K562 (cell line): ENCODE data around the gene PRKCE. TPM values are rescaled to one million over a fixed set of nuclear protein-coding genes. Genes with fewer than 3 reads are reported as not detected.

Experiments used
- ATAC-seq: fragments of 200-7000 bp; cut with Tn5 transposase; 3 replicates; pipeline ENCODE4 v1.9.1; 2020; ENCODE audit warnings: moderate library complexity
- BruUV-seq: library from RNA; stranded (reverse); fragments of 400-500 nt; replicated peaks from 2 replicates; lab custom pipeline; 2021; lab: Mats Ljungman, UMichigan
- CTCF ChIA-PET: fragments of 300-600 bp; formaldehyde crosslinking; extraction: SDS; loops from one replicate; lab custom pipeline; 2021; ENCODE audit warnings: low intra/inter-chr PET ratio; lab: Yijun Ruan, JAX
- POLR2A ChIA-PET: fragments of 300-600, 350-650 bp; sonication (Branson Sonifier 250); formaldehyde crosslinking; extraction: SDS; loops from one replicate; lab custom pipeline; 2021; ENCODE audit warnings: antibody characterized with exemption, inconsistent platforms; lab: Yijun Ruan, JAX
- DNase-seq, 4 experiments: peaks; one replicate each; pipeline versions ENCODE4 v3.0.0 to v3.0.0-alpha.2; 2011 to 2018; ENCODE audit warnings: low spot score in 3 of 4, mixed read lengths in 3 of 4; ENCODE audit errors: extremely low read depth in 1 of 4
- FAIRE-seq: peaks from 2 replicates; lab custom pipeline; 2011; peaks lifted over from hg19 to GRCh38; lab: Jason Lieb, UNC
- H2AFZ ChIP-seq: 2 replicates; pipeline ENCODE4 v1.6.0; 2011; ENCODE audit warnings: low read depth, low read length, control low read depth, inconsistent platforms
- H3K27ac ChIP-seq: fragments of 200-600 bp; 3 replicates; pipeline ENCODE4 v1.8.0; 2011; ENCODE audit warnings: low read depth, mild to moderate bottlenecking, control low read depth, inconsistent platforms, low read length, moderate library complexity, mixed read lengths; ENCODE audit errors: extremely low read depth
- H3K27me3 ChIP-seq, 2 experiments: fragments of 300-600 bp in 1 of 2; 2 replicates in 1 of 2; 3 replicates in 1 of 2; pipeline versions ENCODE4 v1.6.0 to v1.8.0; 2011; ENCODE audit warnings: inconsistent platforms in 2 of 2, low read length in 2 of 2, mild to moderate bottlenecking in 1 of 2, mixed read lengths in 1 of 2, moderate library complexity in 1 of 2; ENCODE audit not compliant: control insufficient read depth in 2 of 2, insufficient read depth in 2 of 2
- H3K36me3 ChIP-seq: fragments of 300-600 bp; 3 replicates; pipeline ENCODE4 v1.8.0; 2011; ENCODE audit warnings: mild to moderate bottlenecking, low read length, inconsistent platforms; ENCODE audit not compliant: control insufficient read depth, insufficient read depth
- H3K4me1 ChIP-seq, 2 experiments: fragments of 200-600 bp in 1 of 2; replicated peaks in 1 of 2; 2 replicates in 1 of 2; 3 replicates in 1 of 2; pipeline versions ENCODE4 v1.5.1 to v1.8.0; 2011; ENCODE audit warnings: inconsistent platforms in 2 of 2, low read length in 2 of 2, mild to moderate bottlenecking in 1 of 2, mixed read lengths in 1 of 2, moderate library complexity in 1 of 2; ENCODE audit not compliant: control insufficient read depth in 2 of 2, insufficient read depth in 2 of 2
- H3K4me2 ChIP-seq: 2 replicates; pipeline ENCODE4 v1.6.1; 2011; ENCODE audit warnings: low read length, control low read depth, inconsistent platforms, mixed read lengths; ENCODE audit not compliant: insufficient read depth
- H3K4me3 ChIP-seq: fragments of 200-600 bp; sonication (generic), shearing (Covaris generic); 2 replicates; pipeline ENCODE4 v1.5.1; 2016; ENCODE audit warnings: control low read depth, inconsistent platforms
- H3K79me2 ChIP-seq: fragments of 200-600 bp; 3 replicates; pipeline ENCODE4 v1.8.0; 2011; ENCODE audit warnings: low read length, inconsistent platforms; ENCODE audit not compliant: control insufficient read depth, insufficient read depth
- H3K9ac ChIP-seq, 2 experiments: 2 replicates each; pipeline versions ENCODE4 v1.6.0 to v1.6.1; 2011; ENCODE audit warnings: low read depth in 2 of 2, low read length in 2 of 2, control low read depth in 1 of 2, inconsistent platforms in 1 of 2, mild to moderate bottlenecking in 1 of 2, mixed read lengths in 1 of 2; ENCODE audit not compliant: insufficient read depth in 1 of 2
- H3K9me1 ChIP-seq: one replicate; pipeline ENCODE4 v1.6.0; 2011; ENCODE audit warnings: inconsistent platforms, mild to moderate bottlenecking, low read length, moderate library complexity; ENCODE audit not compliant: control insufficient read depth, insufficient read depth
- H3K9me3 ChIP-seq: replicated peaks from 2 replicates; pipeline ENCODE4 v1.5.1; 2011; ENCODE audit warnings: low read depth, low read length, inconsistent platforms; ENCODE audit not compliant: control insufficient read depth, insufficient read depth
- H4K20me1 ChIP-seq: replicated peaks from 2 replicates; pipeline ENCODE4 v1.6.1; 2011; ENCODE audit warnings: low read length, inconsistent platforms, mixed read lengths; ENCODE audit not compliant: control insufficient read depth, insufficient read depth
- ATF2 ChIP-seq: sonication (generic); formaldehyde crosslinking; IDR thresholded peaks from 2 replicates; pipeline ENCODE4 v1.8.1; 2022; ENCODE audit warnings: missing genetic modification reagents
- BRCA1 ChIP-seq, 2 experiments: fragments of 450-650 bp in 1 of 2; sonication (generic) in 1 of 2; formaldehyde crosslinking in 1 of 2; IDR thresholded peaks; 2 replicates each; pipeline versions ENCODE4 v1.5.0 to v1.6.1; 2017 to 2020; ENCODE audit warnings: mild to moderate bottlenecking in 1 of 2, missing genetic modification reagents in 1 of 2
- IRF9 ChIP-seq: fragments of 450-650 bp; IDR thresholded peaks from 2 replicates; pipeline ENCODE4 v1.6.1; 2016; ENCODE audit warnings: missing biosample characterization, missing genetic modification characterization
- KHSRP ChIP-seq: fragments of 450-650 bp; IDR thresholded peaks from 2 replicates; pipeline ENCODE4 v1.6.1; 2017
- KLF10 ChIP-seq: fragments of 250-450 bp; sonication (Bioruptor Pico); IDR thresholded peaks from 2 replicates; pipeline ENCODE4 v1.6.1; 2021; ENCODE audit warnings: matching md5 sums
- NUFIP1 ChIP-seq: fragments of 450-650 bp; IDR thresholded peaks from 2 replicates; pipeline ENCODE4 v1.6.1; 2018; ENCODE audit not compliant: partially characterized antibody
- PTTG1 ChIP-seq: fragments of 450-650 bp; IDR thresholded peaks from 2 replicates; pipeline ENCODE4 v1.6.1; 2016; ENCODE audit warnings: low read depth, mild to moderate bottlenecking, missing genetic modification characterization, missing compliant biosample characterization
- TCF3 ChIP-seq: sonication (generic); formaldehyde crosslinking; IDR thresholded peaks from 2 replicates; pipeline ENCODE4 v1.4.0; 2020; ENCODE audit warnings: mild to moderate bottlenecking, missing genetic modification reagents
- U2AF2 ChIP-seq: fragments of 200-400 bp; formaldehyde crosslinking; optimal IDR thresholded peaks from 2 replicates; pipeline ENCODE3; 2017; ENCODE audit warnings: low read depth, mild to moderate bottlenecking, low read length
- ZFPM2 ChIP-seq: fragments of 250-450 bp; sonication (Bioruptor Pico); IDR thresholded peaks from 2 replicates; pipeline ENCODE4 v1.5.1; 2022; ENCODE audit warnings: mild to moderate bottlenecking
- WGBS: fragments of 100-300 bp; shearing (Covaris generic); methylation state at CpG from one replicate; pipeline ENCODE4 v1.1.6; 2016; ENCODE audit warnings: low coverage, mixed read lengths; ENCODE audit not compliant: insufficient coverage; ENCODE audit errors: missing lambda C conversion rate; 5-methylcytosine and 5-hydroxymethylcytosine counted together
- in situ Hi-C: fragments of 300-500 bp; cut with MboI; formaldehyde crosslinking; loops from 4 replicates; pipeline ENCODE4 v1.15.0; 2018; ENCODE audit warnings: inconsistent platforms, mixed read lengths
- intact Hi-C: fragments of 100-400 bp; cut with micrococcal nuclease; formaldehyde crosslinking; loops from 2 replicates; pipeline ENCODE4 v1.14.2; 2022
- polyA plus RNA-seq, 8 experiments: library from polyadenylated mRNA; depleted of rRNA in 4 of 8; stranded (reverse) in 5 of 8; unstranded in 3 of 8; fragments of >200 nt; fragmentation: Nextera tagmentation in 2 of 8; fragmentation: Illumina TruSeq in 1 of 8; extraction: Ambion mirVana in 2 of 8; extraction: Trizol in 1 of 8; gene quantifications; 2 replicates each; pipeline versions ENCODE4 v1.2.1 to v1.2.3, GENCODE V29; 2011 to 2014; ENCODE audit warnings: inconsistent platforms in 1 of 8, missing spikeins in 1 of 8
- total RNA-seq, 7 experiments: library from RNA; depleted of rRNA in 6 of 7; stranded (reverse); fragments of >200 nt in 6 of 7; fragmentation: Illumina TruSeq in 2 of 7; extraction: Trizol in 2 of 7; gene quantifications; 2 replicates each; pipeline versions ENCODE4 v1.2.1 to v1.2.3, GENCODE V29; 2011 to 2021; ENCODE audit warnings: low replicate concordance in 1 of 7

Gene PRKCE
- total and polyA plus RNA-seq, 9 of the 15 experiments (the other 6 are each of a cell fraction or from before 2014, with no cell fraction given) = 0.06 to 1.0 (median 0.22) TPM; not detected in 1

- no peak for FAIRE-seq
- no peak for DNase-seq
- Histone ChIP-seq H3K4me3 (no peak overlapping the region), H3K36me3 (no peaks in the 10 kb centered on the region), H3K9me1 (no peaks in the 10 kb centered on the region), H3K79me2 (no peaks in the 10 kb centered on the region), H4K20me1 (no peaks in the 10 kb centered on the region), H2AFZ (no peak overlapping the region), H3K9ac (no peak overlapping the region), H3K27me3 (peaks cover 13 to 30% of the 10 kb centered on the region in 2 experiments; a peak in 4 of 5 replicates), H3K4me1 (no peaks in the 10 kb centered on the region), H3K27ac (no peak overlapping the region), H3K4me2 (no peak overlapping the region), H3K9me3 (no peaks in the 10 kb centered on the region)
- POLR2A ChIA-PET = no interaction called here
- CTCF ChIA-PET = no interaction called here
- BruUV-seq = no TSS peak
- ATAC-seq = no peak
- no peak for TF ChIP-seq ATF2 (CRISPR knock-in tag)
- in situ Hi-C loops (no loop called here), intact Hi-C loops (no loop called here)
These were observed 394.4 kb downstream of the PRKCE start for GRCh38 chr2:46045888-46046287.

GRCh38 chr2:46047290-46047689 lies 395.8 kb downstream of the PRKCE start:
- ATAC-seq (no peak), DNase-seq (no peak), FAIRE-seq (no peak)
- intact Hi-C loops (no loop called here), in situ Hi-C loops (no loop called here)
- Histone ChIP-seq H3K4me2 (no peak overlapping the region), H3K4me1 (no peaks in the 10 kb centered on the region), H3K9me3 (no peaks in the 10 kb centered on the region), H3K36me3 (no peaks in the 10 kb centered on the region), H4K20me1 (no peaks in the 10 kb centered on the region), H3K9me1 (no peaks in the 10 kb centered on the region), H3K27me3 (peaks cover 15 to 37% of the 10 kb centered on the region in 2 experiments; a peak in 4 of 5 replicates), H3K79me2 (no peaks in the 10 kb centered on the region), H3K4me3 (no peak overlapping the region), H2AFZ (no peak overlapping the region), H3K9ac (no peak overlapping the region), H3K27ac (no peak overlapping the region)
- 1% methylated on average over 5 of the region's 5 CpGs for WGBS
- ChIA-PET CTCF (no interaction called here), POLR2A (interaction anchor here (0.7 to 1.1 kb wide), 2 partner anchors 9 to 413 kb away, joined by 3 read pairs; no protein-coding TSS in a partner anchor)
- no TSS peak for BruUV-seq
- TF ChIP-seq NUFIP1 (no peak), U2AF2 (no peak), TCF3 (no peak), IRF9 (no peak), ZFPM2 (no peak), KLF10 (CRISPR knock-in tag) (no peak), BRCA1 (IDR thresholded peaks at IDR 0.05) (no peak), BRCA1 (CRISPR knock-in tag; IDR thresholded peaks at IDR 0.05) (no peak), PTTG1 (tag) (no peak), KHSRP (no peak)
